SH-SY5Y (cell line): ENCODE data around the gene LMLN.

Source experiments
- GATA2 ChIP-seq: IDR thresholded peaks from 2 replicates; pipeline ENCODE4 v1.6.1; 2011; ENCODE audit warnings: mild to moderate bottlenecking, low read depth, low read length
- GATA3 ChIP-seq: IDR thresholded peaks from 2 replicates; pipeline ENCODE4 v1.6.1; 2011; ENCODE audit warnings: low read depth, mild to moderate bottlenecking, low read length, moderate library complexity

GRCh38 chr3:197960694-197961581, 921 bp downstream of the LMLN start:
- TF ChIP-seq GATA2 = no peak
- no peak for TF ChIP-seq GATA3
